A549 (cell line): ENCODE measurements around the gene TBC1D28.
"Not testable (repeated sequence)": the region's sequence is repeated elsewhere in the genome, so short reads cannot be mapped to it uniquely, and the experiment has no call there.

ENCODE experiments used
- BCL3 ChIP-seq: fragments of >200 bp; sonication (Bioruptor Twin); formaldehyde crosslinking; IDR thresholded peaks from 3 replicates; pipeline ENCODE4 v1.6.1; 2016
- BHLHE40 ChIP-seq: IDR thresholded peaks from 2 replicates; pipeline ENCODE4 v1.6.1; 2012; ENCODE audit warnings: low read depth, low read length, inconsistent platforms
- CBX8 ChIP-seq: fragments of 200-600 bp; sonication (generic); IDR thresholded peaks from 2 replicates; pipeline ENCODE4 v1.6.1; 2016
- CEBPB ChIP-seq, 2 experiments: fragments of >200 bp in 1 of 2; sonication (Bioruptor Twin) in 1 of 2; formaldehyde crosslinking in 1 of 2; IDR thresholded peaks; 2 replicates each; pipeline ENCODE4 v1.6.1; 2012 to 2016
- EP300 ChIP-seq, 2 experiments: fragments of >200 bp; sonication (Bioruptor Twin); formaldehyde crosslinking; IDR thresholded peaks; 2 replicates in 1 of 2; 3 replicates in 1 of 2; pipeline ENCODE4 v1.6.1; 2016 to 2017
- JUNB ChIP-seq: fragments of >200 bp; sonication (Bioruptor Twin); formaldehyde crosslinking; IDR thresholded peaks from 2 replicates; pipeline ENCODE4 v1.6.1; 2016
- KDM1A ChIP-seq: fragments of 200-600 bp; sonication (generic); IDR thresholded peaks from 2 replicates; pipeline ENCODE4 v1.6.1; 2016; ENCODE audit warnings: low read depth, mild to moderate bottlenecking
- POLR2A ChIP-seq: IDR thresholded peaks from 2 replicates; pipeline ENCODE4 v1.6.1; 2012; ENCODE audit warnings: mild to moderate bottlenecking, low read length
- REST ChIP-seq: fragments of 200-600 bp; sonication (generic); IDR thresholded peaks from 2 replicates; pipeline ENCODE4 v1.6.1; 2016; ENCODE audit warnings: antibody characterized with exemption, mild to moderate bottlenecking, moderate library complexity
- SREBF2 ChIP-seq: fragments of 450-650 bp; IDR thresholded peaks from 2 replicates; pipeline ENCODE4 v1.6.1; 2014; ENCODE audit warnings: mild to moderate bottlenecking, moderate library complexity
- ZFP36 ChIP-seq: fragments of 450-650 bp; IDR thresholded peaks from 2 replicates; pipeline ENCODE4 v1.6.1; 2014; ENCODE audit warnings: borderline replicate concordance; ENCODE audit not compliant: partially characterized antibody
- TF ChIP-seq, protein P1 (sequence below): fragments of >200 bp; sonication (Bioruptor Twin); formaldehyde crosslinking; IDR thresholded peaks from 3 replicates; pipeline ENCODE4 v1.5.1; 2016
- TF ChIP-seq, protein P2 (sequence below): IDR thresholded peaks from 2 replicates; pipeline ENCODE4 v1.6.1; 2012
- TF ChIP-seq, protein P3 (sequence below): fragments of >200 bp; sonication (Bioruptor Twin); formaldehyde crosslinking; IDR thresholded peaks from 2 replicates; pipeline ENCODE4 v1.6.1; 2016

DNA sequence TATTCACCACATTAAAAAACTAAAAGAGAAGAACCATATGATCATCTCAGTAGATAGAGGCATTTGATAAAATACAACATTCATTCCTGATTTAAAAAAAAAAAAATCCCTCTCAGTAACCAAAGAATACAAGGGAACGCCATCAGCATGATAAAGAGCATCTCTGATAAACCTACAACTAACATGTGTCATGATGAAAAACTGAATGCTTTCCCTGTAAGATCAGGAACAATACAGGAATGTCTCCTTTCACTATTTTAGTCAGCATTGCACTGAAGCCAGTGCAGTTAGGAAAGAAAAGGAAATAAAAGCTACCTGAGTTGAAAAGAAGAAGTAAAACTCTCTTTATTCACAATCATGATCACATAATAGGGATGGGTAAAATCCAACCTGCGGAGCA lies 51.1 kb downstream of the TBC1D28 start:
- TF ChIP-seq, protein P1, sequence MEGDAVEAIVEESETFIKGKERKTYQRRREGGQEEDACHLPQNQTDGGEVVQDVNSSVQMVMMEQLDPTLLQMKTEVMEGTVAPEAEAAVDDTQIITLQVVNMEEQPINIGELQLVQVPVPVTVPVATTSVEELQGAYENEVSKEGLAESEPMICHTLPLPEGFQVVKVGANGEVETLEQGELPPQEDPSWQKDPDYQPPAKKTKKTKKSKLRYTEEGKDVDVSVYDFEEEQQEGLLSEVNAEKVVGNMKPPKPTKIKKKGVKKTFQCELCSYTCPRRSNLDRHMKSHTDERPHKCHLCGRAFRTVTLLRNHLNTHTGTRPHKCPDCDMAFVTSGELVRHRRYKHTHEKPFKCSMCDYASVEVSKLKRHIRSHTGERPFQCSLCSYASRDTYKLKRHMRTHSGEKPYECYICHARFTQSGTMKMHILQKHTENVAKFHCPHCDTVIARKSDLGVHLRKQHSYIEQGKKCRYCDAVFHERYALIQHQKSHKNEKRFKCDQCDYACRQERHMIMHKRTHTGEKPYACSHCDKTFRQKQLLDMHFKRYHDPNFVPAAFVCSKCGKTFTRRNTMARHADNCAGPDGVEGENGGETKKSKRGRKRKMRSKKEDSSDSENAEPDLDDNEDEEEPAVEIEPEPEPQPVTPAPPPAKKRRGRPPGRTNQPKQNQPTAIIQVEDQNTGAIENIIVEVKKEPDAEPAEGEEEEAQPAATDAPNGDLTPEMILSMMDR, result not testable (repeated sequence)
- TF ChIP-seq POLR2A; EP300 (IDR thresholded peaks at IDR 0.05); BCL3; CBX8; SREBF2; REST; CEBPB (IDR thresholded peaks at IDR 0.05); JUNB; BHLHE40; KDM1A; ZFP36: not testable (repeated sequence)
- TF ChIP-seq, protein P2, sequence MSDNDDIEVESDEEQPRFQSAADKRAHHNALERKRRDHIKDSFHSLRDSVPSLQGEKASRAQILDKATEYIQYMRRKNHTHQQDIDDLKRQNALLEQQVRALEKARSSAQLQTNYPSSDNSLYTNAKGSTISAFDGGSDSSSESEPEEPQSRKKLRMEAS, result not testable (repeated sequence)
- TF ChIP-seq, protein P3, sequence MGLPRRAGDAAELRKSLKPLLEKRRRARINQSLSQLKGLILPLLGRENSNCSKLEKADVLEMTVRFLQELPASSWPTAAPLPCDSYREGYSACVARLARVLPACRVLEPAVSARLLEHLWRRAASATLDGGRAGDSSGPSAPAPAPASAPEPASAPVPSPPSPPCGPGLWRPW, result not testable (repeated sequence)
